Activated CD8-positive, alpha-beta memory T cell treated with anti-CD3 and anti-CD28 coated beads for 36 hours (primary cell): ENCODE results near the gene INPP5D. TPM values are rescaled to one million over a fixed set of nuclear protein-coding genes. Genes with fewer than 3 reads are reported as not detected.

Experiments
- CTCF ChIA-PET: fragments of 350-600 bp; sonication (Branson Sonifier 250); formaldehyde crosslinking; loops from one replicate; lab custom pipeline; 2021; ENCODE audit warnings: antibody characterized with exemption; lab: Charles Lee
- POLR2A ChIA-PET: fragments of 350-600 bp; sonication (Branson Sonifier 250); formaldehyde crosslinking; loops from one replicate; lab custom pipeline; 2021; ENCODE audit warnings: antibody characterized with exemption; lab: Charles Lee
- total RNA-seq, 2 experiments: library from RNA; stranded (reverse); gene quantifications; one replicate each; pipeline ENCODE4 v1.2.3, GENCODE V29; 2021

INPP5D gene
- total RNA-seq, 2 experiments from 2014 or later, result 43.1 to 46.5 TPM

DNA sequence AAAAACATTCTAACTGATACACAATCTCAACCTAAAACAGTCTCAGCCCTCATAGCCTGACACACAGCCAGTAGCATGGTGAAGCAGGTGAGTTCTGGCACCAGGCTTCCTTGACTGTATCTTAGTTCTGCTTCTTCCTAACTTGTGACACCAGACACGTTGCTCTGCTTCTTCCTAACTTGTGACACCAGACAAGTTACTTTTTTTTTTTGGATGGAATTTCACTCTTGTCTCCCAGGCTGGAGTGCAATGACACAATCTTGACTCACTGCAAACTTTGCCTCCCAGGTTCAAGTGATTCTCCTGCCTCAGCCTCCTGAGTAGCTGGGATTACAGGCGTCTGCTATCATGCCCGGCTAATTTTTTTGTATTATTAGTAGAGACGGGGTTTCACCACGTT is 184.7 kb downstream of the INPP5D start:
- POLR2A ChIA-PET, result no interaction called here
- CTCF ChIA-PET, result interaction anchor here (1.1 kb wide), 1 partner anchor 16 kb away, joined by 3 read pairs; no protein-coding TSS in a partner anchor

DNA sequence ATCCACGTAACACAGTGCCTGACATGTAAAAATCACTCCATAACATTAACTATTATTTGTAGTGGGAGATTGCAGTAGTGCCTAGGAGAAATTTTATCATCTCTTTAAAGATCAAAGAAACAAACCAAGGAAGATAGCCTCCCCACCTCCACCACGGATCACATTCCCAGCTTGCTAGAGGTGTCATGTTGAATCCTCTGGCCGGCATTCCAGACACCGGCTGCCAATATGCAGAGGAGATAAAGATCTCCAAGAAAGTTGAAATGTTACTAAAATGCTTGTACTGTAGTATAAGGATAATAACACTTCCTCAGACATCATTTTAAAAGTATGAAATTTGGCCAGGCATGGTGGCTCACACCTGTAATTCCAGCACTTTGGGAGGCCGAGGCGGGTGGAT is 185.3 kb downstream of the INPP5D start:
- ChIA-PET CTCF (no interaction called here), POLR2A (no interaction called here)

DNA sequence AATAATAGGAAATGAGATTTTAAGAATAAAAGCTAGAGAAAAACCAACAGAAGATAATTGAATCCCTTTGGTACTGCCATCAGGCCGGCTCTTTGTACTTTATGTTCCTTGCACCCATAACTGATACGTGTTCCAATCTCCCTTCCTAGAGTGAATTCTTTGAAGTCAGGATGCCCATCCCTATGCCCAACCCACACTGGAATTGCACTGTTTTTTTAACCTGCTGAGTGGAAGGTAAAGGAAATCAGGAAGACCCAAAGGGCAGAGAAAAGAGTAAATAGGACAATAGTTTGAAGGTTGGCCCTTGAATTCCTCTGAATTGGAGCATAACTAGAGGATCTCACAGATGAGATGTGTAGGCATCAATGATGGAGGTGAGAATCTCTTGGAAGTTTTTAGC is 187.0 kb downstream of the INPP5D start:
- POLR2A ChIA-PET, result interaction anchor here (0.6 kb wide), 1 partner anchor 185 kb away, joined by 3 read pairs; no protein-coding TSS in a partner anchor
- CTCF ChIA-PET, result interaction anchor here (0.6 kb wide), 1 partner anchor 12 kb away, joined by 4 read pairs; no protein-coding TSS in a partner anchor

DNA sequence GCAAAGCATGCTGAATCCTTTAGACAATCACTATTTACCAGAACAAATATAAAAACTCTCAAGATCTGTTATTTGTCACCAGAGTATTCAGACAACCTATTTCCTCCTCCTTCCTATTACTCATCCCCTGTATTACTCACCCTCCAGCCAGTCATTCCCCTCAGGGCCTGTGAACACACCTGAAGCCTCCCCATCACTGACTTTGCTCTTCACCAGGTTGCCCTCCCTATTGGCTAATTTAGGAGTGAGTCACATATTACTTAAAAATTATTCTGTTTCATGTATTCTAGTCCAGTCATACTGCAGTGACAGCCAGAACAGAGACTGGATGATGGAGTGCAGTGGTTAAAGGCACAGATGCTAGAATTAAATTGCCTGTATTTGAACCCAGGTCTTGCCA is 187.6 kb downstream of the INPP5D start:
- ChIA-PET CTCF (interaction anchor here (0.6 kb wide), 1 partner anchor 13 kb away, joined by 4 read pairs; no protein-coding TSS in a partner anchor), POLR2A (no interaction called here)

DNA sequence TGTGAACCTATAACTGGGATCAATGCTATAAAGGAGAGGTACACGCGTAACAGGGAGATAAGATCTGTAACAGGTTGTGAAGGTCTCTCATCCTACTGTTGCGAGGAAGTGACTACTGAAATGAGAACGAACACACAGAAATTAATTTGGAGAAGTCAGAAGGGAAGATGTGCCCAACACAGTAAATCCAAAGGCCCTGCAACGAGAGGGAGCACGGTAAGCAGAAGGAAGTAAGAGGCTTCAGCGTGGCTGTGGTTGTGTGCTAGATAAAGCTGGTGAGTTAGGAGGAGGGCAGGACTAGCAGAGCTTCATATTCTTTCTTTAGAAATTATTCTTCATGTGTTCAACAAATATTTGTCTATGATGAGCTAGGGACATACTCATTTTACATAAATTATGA is 188.9 kb downstream of the INPP5D start:
- CTCF ChIA-PET, result no interaction called here
- POLR2A ChIA-PET, result no interaction called here

DNA sequence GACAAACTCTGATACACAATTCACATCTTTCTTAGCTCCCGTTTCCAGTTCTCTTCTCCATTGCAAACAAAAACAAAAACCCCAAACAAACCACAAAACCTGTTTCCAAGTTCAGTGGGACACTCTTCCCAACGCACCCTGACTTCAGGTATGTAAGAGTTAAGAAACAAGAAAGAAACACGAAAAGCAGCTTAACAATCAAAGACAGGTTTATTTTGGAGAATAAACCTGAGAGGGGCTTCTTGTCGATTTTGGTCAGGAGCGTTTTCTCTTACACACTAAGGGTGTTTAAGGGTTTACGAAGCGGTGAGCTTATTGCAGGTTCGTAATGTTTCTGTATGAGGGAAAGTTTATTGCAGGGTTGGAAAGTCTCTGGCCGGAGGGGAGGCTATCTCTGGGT is 190.4 kb downstream of the INPP5D start:
- ChIA-PET POLR2A (interaction anchor here (1.1 kb wide), 1 partner anchor 11 kb away, joined by 4 read pairs; no protein-coding TSS in a partner anchor), CTCF (interaction anchor here (0.8 to 3.3 kb wide), 14 partner anchors 8 to 207 kb away, joined by 3 to 8 read pairs (median 4); partner anchors contain the start of gene INPP5D)

- POLR2A ChIA-PET, result interaction anchor here (1.1 to 1.7 kb wide), 3 partner anchors 10 to 191 kb away, joined by 4 to 6 read pairs (median 5); partner anchors contain the start of gene INPP5D
- CTCF ChIA-PET, result interaction anchor here (0.9 to 3.3 kb wide), 14 partner anchors 9 to 207 kb away, joined by 3 to 8 read pairs (median 3); partner anchors contain the start of gene INPP5D
These were observed 190.8 kb downstream of the INPP5D start for GRCh38 chr2:233250985-233251305.

- ChIA-PET POLR2A (interaction anchor here (0.6 to 1.7 kb wide), 4 partner anchors 10 to 191 kb away, joined by 3 to 6 read pairs (median 4); partner anchors contain the start of gene INPP5D), CTCF (interaction anchor here (0.9 to 3.3 kb wide), 16 partner anchors 9 to 207 kb away, joined by 3 to 8 read pairs (median 4); partner anchors contain the start of gene INPP5D)
These were observed 191.4 kb downstream of the INPP5D start, which contains the start of gene ATG16L1 for GRCh38 chr2:233251306-233252116. TSS of gene ATG16L1 (plus strand) at chr2:233251673. CDS start at chr2:233251828, 155 bp downstream.

GRCh38 chr2:233252227-233252626 is 192.1 kb downstream of the INPP5D start:
- POLR2A ChIA-PET, result interaction anchor here (1.5 to 1.7 kb wide), 2 partner anchors 15 to 192 kb away, joined by 5 to 6 read pairs; partner anchors contain the start of gene INPP5D
- CTCF ChIA-PET, result interaction anchor here (1.0 to 3.3 kb wide), 6 partner anchors 9 to 192 kb away, joined by 3 to 8 read pairs (median 4); partner anchors contain the start of gene INPP5D

DNA sequence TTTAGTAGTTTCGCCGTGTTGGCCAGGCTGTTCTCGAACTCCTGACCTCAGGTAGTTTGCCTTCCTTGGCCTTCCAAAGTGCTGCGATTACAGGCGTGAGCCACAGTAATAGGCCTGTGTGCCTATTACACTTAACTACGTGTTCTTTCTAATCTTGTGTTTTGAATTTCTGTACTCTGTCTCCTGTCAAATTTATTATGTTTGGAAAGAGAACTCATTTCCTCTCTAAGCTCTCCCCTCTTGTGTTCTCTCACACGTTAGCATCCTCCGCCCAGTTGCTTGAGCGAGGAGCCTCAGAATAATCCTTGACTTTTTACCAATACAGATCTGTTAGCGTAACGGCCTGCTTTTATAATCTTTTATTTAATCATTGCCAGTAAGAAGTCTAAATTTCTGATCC is 195.0 kb downstream of the INPP5D start:
- POLR2A ChIA-PET, result no interaction called here
- CTCF ChIA-PET, result no interaction called here

- ChIA-PET CTCF (no interaction called here), POLR2A (no interaction called here)
These were observed 195.9 kb downstream of the INPP5D start for GRCh38 chr2:233256048-233256447.

Other genes with a start within 250 kb of the INPP5D start
- gene SNORC, start 190.1 kb upstream of the INPP5D start, total RNA-seq, result 1 to 10 TPM in 1 of 2 experiments, under 1 TPM in 1; 0.70 to 1.3 TPM
- gene NGEF, start 47.1 kb upstream of the INPP5D start, total RNA-seq, result under 1 TPM; 0.10 to 0.13 TPM
- gene NEU2, start 27.7 kb upstream of the INPP5D start, total RNA-seq, result not detected
- 10 to 100 TPM; 29.0 to 29.2 TPM for gene ATG16L1, start 191.3 kb downstream of the INPP5D start, total RNA-seq
- gene SAG, start 247.5 kb downstream of the INPP5D start, total RNA-seq, result under 1 TPM in 1 of 2 experiments, not detected in 1; 0.15 TPM